Gastroesophageal sphincter (tissue), 3 donors: Measurements from ENCODE around the gene C20orf202.

Experiments
- CTCF ChIP-seq, 4 experiments: fragments of 200-600 bp in 2 of 4; fragments of 450-650 bp in 2 of 4; sonication (generic) in 1 of 4; IDR thresholded peaks; one replicate each; pipeline ENCODE4 v1.5.1; 2017 to 2019; ENCODE audit warnings: antibody characterized with exemption in 4 of 4, mild to moderate bottlenecking in 2 of 4, moderate library complexity in 2 of 4
- EP300 ChIP-seq: sonication (generic); formaldehyde crosslinking; IDR thresholded peaks from one replicate; pipeline ENCODE4 v1.6.1; 2017; ENCODE audit warnings: antibody characterized with exemption, mild to moderate bottlenecking
- POLR2AphosphoS5 ChIP-seq: sonication (generic); formaldehyde crosslinking; IDR thresholded peaks from one replicate; pipeline ENCODE4 v1.6.1; 2017; ENCODE audit warnings: antibody characterized with exemption

- TF ChIP-seq CTCF (IDR thresholded peaks at IDR 0.05) = no peak
- no peak for TF ChIP-seq POLR2AphosphoS5
- no peak for TF ChIP-seq EP300
Measured at GRCh38 chr20:1184638-1185315, 18.5 kb upstream of the C20orf202 start, which contains the start of gene TMEM74B.
